IPS-15b (cell line): ENCODE measurements around the gene EIF4E1B.

Source experiments
- H3K27me3 ChIP-seq: one replicate; pipeline ENCODE4 v1.6.1; 2013; ENCODE audit warnings: low read length; ENCODE audit not compliant: control insufficient read depth, insufficient read depth
- H3K36me3 ChIP-seq: one replicate; pipeline ENCODE4 v1.6.1; 2013; ENCODE audit warnings: low read length; ENCODE audit not compliant: control insufficient read depth, insufficient read depth
- H3K4me1 ChIP-seq: one replicate; pipeline ENCODE4 v1.6.1; 2013; ENCODE audit warnings: mild to moderate bottlenecking, low read length; ENCODE audit not compliant: control insufficient read depth, insufficient read depth
- H3K4me3 ChIP-seq: one replicate; pipeline ENCODE4 v1.5.1; 2013; ENCODE audit warnings: low read depth, low read length
- H3K9ac ChIP-seq: one replicate; pipeline ENCODE4 v1.6.1; 2013; ENCODE audit warnings: low read depth, mild to moderate bottlenecking, low read length
- H3K9me3 ChIP-seq: one replicate; pipeline ENCODE4 v1.6.1; 2013; ENCODE audit warnings: mild to moderate bottlenecking, low read length; ENCODE audit not compliant: control insufficient read depth, insufficient read depth

EIF4E1B gene

GRCh38 chr5:176620333-176620981, 10.0 kb upstream of the EIF4E1B start:
- Histone ChIP-seq H3K36me3 (no peaks in the 10 kb centered on the region), H3K4me3 (peak overlapping the region; percentile 35), H3K27me3 (peaks cover 41% of the 10 kb centered on the region), H3K9me3 (no peaks in the 10 kb centered on the region), H3K9ac (no peak overlapping the region), H3K4me1 (peaks cover 2% of the 10 kb centered on the region)

- no peak overlapping the region for H3K4me3 ChIP-seq
- H3K27me3 ChIP-seq = peaks cover 39% of the 10 kb centered on the region
- H3K9ac ChIP-seq = no peak overlapping the region
- no peaks in the 10 kb centered on the region for H3K36me3 ChIP-seq
- H3K9me3 ChIP-seq = no peaks in the 10 kb centered on the region
- peaks cover 2% of the 10 kb centered on the region for H3K4me1 ChIP-seq
These were observed 8.8 kb upstream of the EIF4E1B start for GRCh38 chr5:176621661-176622079.

- H3K9me3 ChIP-seq = no peaks in the 10 kb centered on the region
- H3K4me1 ChIP-seq = peaks cover 2% of the 10 kb centered on the region
- peaks cover 39% of the 10 kb centered on the region for H3K27me3 ChIP-seq
- no peaks in the 10 kb centered on the region for H3K36me3 ChIP-seq
- no peak overlapping the region for H3K4me3 ChIP-seq
- H3K9ac ChIP-seq = no peak overlapping the region
These were observed 6.3 kb upstream of the EIF4E1B start for GRCh38 chr5:176624142-176624541.

GRCh38 chr5:176624938-176625337, 5.5 kb upstream of the EIF4E1B start:
- no peaks in the 10 kb centered on the region for H3K9me3 ChIP-seq
- no peaks in the 10 kb centered on the region for H3K36me3 ChIP-seq
- H3K4me3 ChIP-seq = no peak overlapping the region
- peaks cover 2% of the 10 kb centered on the region for H3K4me1 ChIP-seq
- peaks cover 36% of the 10 kb centered on the region for H3K27me3 ChIP-seq
- H3K9ac ChIP-seq = no peak overlapping the region

- H3K27me3 ChIP-seq = peaks cover 32% of the 10 kb centered on the region
These were observed 5.0 kb upstream of the EIF4E1B start for GRCh38 chr5:176625512-176625911.

GRCh38 chr5:176625966-176626875, 4.3 kb upstream of the EIF4E1B start:
- Histone ChIP-seq H3K4me3 (no peak overlapping the region), H3K9me3 (no peaks in the 10 kb centered on the region), H3K27me3 (peaks cover 34% of the 10 kb centered on the region), H3K9ac (no peak overlapping the region), H3K4me1 (peaks cover 5% of the 10 kb centered on the region), H3K36me3 (no peaks in the 10 kb centered on the region)

More at GRCh38 chr5:176625512-176625911, 5.0 kb upstream of the EIF4E1B start:
- peaks cover 2% of the 10 kb centered on the region for H3K4me1 ChIP-seq
- H3K36me3 ChIP-seq = no peaks in the 10 kb centered on the region
- H3K4me3 ChIP-seq = no peak overlapping the region
- no peaks in the 10 kb centered on the region for H3K9me3 ChIP-seq
- H3K9ac ChIP-seq = no peak overlapping the region

GRCh38 chr5:176626876-176627236, 3.6 kb upstream of the EIF4E1B start:
- H3K9ac ChIP-seq = no peak overlapping the region
- H3K4me3 ChIP-seq = no peak overlapping the region
- H3K4me1 ChIP-seq = peaks cover 7% of the 10 kb centered on the region
- H3K36me3 ChIP-seq = no peaks in the 10 kb centered on the region
- no peaks in the 10 kb centered on the region for H3K9me3 ChIP-seq
- peaks cover 39% of the 10 kb centered on the region for H3K27me3 ChIP-seq

GRCh38 chr5:176627582-176627981, 2.9 kb upstream of the EIF4E1B start:
- H3K9ac ChIP-seq = no peak overlapping the region
- H3K27me3 ChIP-seq = peaks cover 38% of the 10 kb centered on the region

GRCh38 chr5:176628406-176629228, 1.9 kb upstream of the EIF4E1B start:
- peak overlapping the region; percentile 95 for H3K4me3 ChIP-seq
- no peaks in the 10 kb centered on the region for H3K36me3 ChIP-seq
- H3K4me1 ChIP-seq = peaks cover 7% of the 10 kb centered on the region
- H3K9ac ChIP-seq = no peak overlapping the region
- no peaks in the 10 kb centered on the region for H3K9me3 ChIP-seq
- H3K27me3 ChIP-seq = peaks cover 46% of the 10 kb centered on the region

More at GRCh38 chr5:176627582-176627981, 2.9 kb upstream of the EIF4E1B start:
- Histone ChIP-seq H3K36me3 (no peaks in the 10 kb centered on the region), H3K4me3 (no peak overlapping the region), H3K4me1 (peaks cover 7% of the 10 kb centered on the region), H3K9me3 (no peaks in the 10 kb centered on the region)

GRCh38 chr5:176629317-176629852, 1.1 kb upstream of the EIF4E1B start:
- H3K9ac ChIP-seq = no peak overlapping the region
- H3K4me1 ChIP-seq = peaks cover 7% of the 10 kb centered on the region

GRCh38 chr5:176630681-176631222, 277 bp downstream of the EIF4E1B start:
- H3K4me1 ChIP-seq = peaks cover 7% of the 10 kb centered on the region
- H3K27me3 ChIP-seq = peaks cover 48% of the 10 kb centered on the region
- H3K4me3 ChIP-seq = peak overlapping the region; percentile 95

More at GRCh38 chr5:176629317-176629852, 1.1 kb upstream of the EIF4E1B start:
- peaks cover 46% of the 10 kb centered on the region for H3K27me3 ChIP-seq
- H3K36me3 ChIP-seq = no peaks in the 10 kb centered on the region
- H3K4me3 ChIP-seq = peak overlapping the region; percentile 95
- no peaks in the 10 kb centered on the region for H3K9me3 ChIP-seq

More at GRCh38 chr5:176630681-176631222, 277 bp downstream of the EIF4E1B start:
- Histone ChIP-seq H3K36me3 (no peaks in the 10 kb centered on the region), H3K9me3 (no peaks in the 10 kb centered on the region), H3K9ac (no peak overlapping the region)
